Parathyroid adenoma (tissue), 2 donors: ENCODE measurements around the gene GSG1L.
"Not testable (repeated sequence)": the region's sequence is repeated elsewhere in the genome, so short reads cannot be mapped to it uniquely, and the experiment has no call there.

ENCODE experiments used
- H2AFZ ChIP-seq: fragments of 300-600 bp; sonication (generic); one replicate; pipeline ENCODE4 v1.7.0; 2017; ENCODE audit warnings: antibody characterized with exemption, mild to moderate bottlenecking
- H3K27ac ChIP-seq: fragments of 300-600 bp; sonication (generic); one replicate; pipeline ENCODE4 v1.7.0; 2017
- H3K27me3 ChIP-seq: fragments of 300-600 bp; sonication (generic); one replicate; pipeline ENCODE4 v1.7.0; 2017; ENCODE audit warnings: low read length; ENCODE audit not compliant: control insufficient read depth, insufficient read depth
- H3K36me3 ChIP-seq: fragments of 300-600 bp; sonication (generic); one replicate; pipeline ENCODE4 v1.7.0; 2017; ENCODE audit warnings: low read length; ENCODE audit not compliant: control insufficient read depth, insufficient read depth
- H3K4me1 ChIP-seq: fragments of 300-600 bp; sonication (generic); one replicate; pipeline ENCODE4 v1.7.0; 2017; ENCODE audit warnings: control low read depth
- H3K4me2 ChIP-seq: fragments of 300-600 bp; sonication (generic); one replicate; pipeline ENCODE4 v1.7.0; 2017; ENCODE audit warnings: low read length
- H3K4me3 ChIP-seq: fragments of 300-600 bp; sonication (generic); one replicate; pipeline ENCODE4 v1.7.0; 2017; ENCODE audit warnings: low read depth, low read length
- H3K79me2 ChIP-seq: fragments of 300-600 bp; sonication (generic); one replicate; pipeline ENCODE4 v1.7.0; 2017; ENCODE audit warnings: control low read depth
- H3K9ac ChIP-seq: fragments of 300-600 bp; sonication (generic); one replicate; pipeline ENCODE4 v1.7.0; 2017; ENCODE audit warnings: mild to moderate bottlenecking
- H3K9me3 ChIP-seq: fragments of 300-600 bp; sonication (generic); one replicate; pipeline ENCODE4 v1.7.0; 2017; ENCODE audit warnings: low read length; ENCODE audit not compliant: control insufficient read depth
- CTCF ChIP-seq: fragments of 300-600 bp; sonication (generic); IDR thresholded peaks from one replicate; pipeline ENCODE4 v1.7.0; 2017; ENCODE audit warnings: antibody characterized with exemption, mild to moderate bottlenecking
- donor health status: primary hyperparathyroidism.

The GSG1L gene

DNA sequence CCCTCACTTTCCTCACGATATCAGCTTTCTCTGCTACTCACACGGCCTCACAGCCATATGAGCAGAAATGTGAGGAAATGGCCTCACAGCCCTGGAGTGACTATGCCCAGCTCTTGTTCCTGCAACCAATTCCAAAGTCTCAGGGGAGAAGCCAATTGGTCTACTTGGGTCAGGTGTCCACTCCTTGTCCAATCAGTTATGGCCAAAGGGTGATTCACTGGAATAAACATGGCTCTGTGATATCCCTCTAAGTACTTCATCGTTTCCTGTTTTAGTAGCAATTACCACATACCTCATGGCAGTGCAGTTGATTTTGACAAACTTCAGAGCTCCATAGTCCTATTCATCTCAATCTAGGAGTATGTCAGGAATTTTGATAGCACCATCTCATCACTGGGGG, 318.2 kb downstream of the GSG1L start:
- Histone ChIP-seq H3K27ac (no peak overlapping the region), H2AFZ (no peak overlapping the region), H3K9ac (no peak overlapping the region), H3K27me3 (no peaks in the 10 kb centered on the region), H3K4me1 (no peaks in the 10 kb centered on the region), H3K4me3 (no peak overlapping the region), H3K4me2 (no peak overlapping the region), H3K9me3 (no peaks in the 10 kb centered on the region), H3K79me2 (no peaks in the 10 kb centered on the region), H3K36me3 (no peaks in the 10 kb centered on the region)
- no peak for TF ChIP-seq CTCF

DNA sequence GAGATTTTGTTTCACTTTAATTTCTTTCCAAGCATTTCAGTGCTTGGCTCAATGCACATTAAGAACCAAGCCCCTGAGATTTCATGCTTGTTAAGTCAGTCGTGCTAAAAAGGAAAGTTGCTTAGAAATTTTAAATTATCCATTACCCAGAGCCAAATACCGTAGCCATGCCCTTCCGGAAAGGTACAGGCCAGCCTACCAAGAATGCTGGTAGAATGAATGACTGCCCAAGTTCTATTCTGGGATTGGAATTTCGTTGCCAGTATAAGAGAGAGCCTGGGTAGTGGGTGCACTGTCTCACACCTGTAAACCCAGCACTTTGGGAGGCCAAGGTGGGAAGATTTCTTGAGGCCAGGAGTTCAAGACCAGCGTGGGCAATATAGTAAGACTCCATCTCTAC, 319.6 kb downstream of the GSG1L start:
- Histone ChIP-seq H3K27me3 (no peaks in the 10 kb centered on the region), H3K9me3 (no peaks in the 10 kb centered on the region), H3K4me2 (no peak overlapping the region), H3K36me3 (no peaks in the 10 kb centered on the region), H3K4me3 (no peak overlapping the region), H3K27ac (no peak overlapping the region), H3K79me2 (no peaks in the 10 kb centered on the region), H3K4me1 (peaks cover under 1% of the 10 kb centered on the region), H2AFZ (no peak overlapping the region), H3K9ac (no peak overlapping the region)
- no peak for TF ChIP-seq CTCF

DNA sequence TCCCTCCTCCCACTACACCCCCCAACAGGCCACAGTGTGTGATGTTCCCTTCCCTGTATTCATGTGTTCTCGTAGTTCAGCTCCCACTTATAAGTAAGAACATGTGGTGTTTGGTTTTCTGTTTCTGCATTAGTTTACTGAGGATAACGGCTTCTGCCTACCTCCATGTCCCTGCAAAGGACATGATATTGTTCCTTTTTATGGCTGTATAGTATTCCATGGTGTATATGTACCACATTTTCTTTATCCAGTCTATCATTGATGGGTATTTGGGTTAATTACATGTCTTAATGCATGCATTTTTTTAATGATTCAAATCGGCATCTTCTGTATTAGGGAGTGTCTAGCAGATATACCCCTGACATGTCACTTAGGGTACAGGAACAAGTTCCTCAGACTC, 320.5 kb downstream of the GSG1L start:
- H3K79me2 ChIP-seq, H3K4me2 ChIP-seq, H3K27ac ChIP-seq, H3K9me3 ChIP-seq, H3K36me3 ChIP-seq, H3K4me1 ChIP-seq, H3K4me3 ChIP-seq, H3K27me3 ChIP-seq, H3K9ac ChIP-seq, H2AFZ ChIP-seq: not testable (repeated sequence)

DNA sequence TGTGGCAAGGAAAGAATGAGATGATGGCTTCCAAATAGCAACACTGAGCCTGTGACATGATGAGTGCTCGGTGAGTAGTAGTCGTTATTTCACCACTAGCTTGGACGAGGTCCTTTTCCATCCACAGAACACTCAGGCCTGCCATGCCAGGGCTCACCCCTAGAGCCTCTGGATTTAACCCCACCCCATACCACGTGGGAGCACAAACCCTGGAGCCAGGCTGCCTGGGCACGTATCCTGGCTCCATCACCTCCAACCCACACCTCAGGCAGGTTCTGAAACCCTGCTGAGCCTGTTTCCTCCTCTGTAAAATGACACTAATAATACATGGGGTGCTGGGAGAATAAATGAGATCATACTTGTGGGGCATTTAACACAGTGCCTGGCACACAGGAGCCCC, 321.2 kb downstream of the GSG1L start:
- no peak overlapping the region for H3K9ac ChIP-seq
- H3K79me2 ChIP-seq = no peaks in the 10 kb centered on the region
- no peak for TF ChIP-seq CTCF
- H3K36me3 ChIP-seq = no peaks in the 10 kb centered on the region
- no peak overlapping the region for H3K4me3 ChIP-seq
- peaks cover 16% of the 10 kb centered on the region for H3K4me1 ChIP-seq
- H3K27me3 ChIP-seq = no peaks in the 10 kb centered on the region
- H3K4me2 ChIP-seq = no peak overlapping the region
- no peaks in the 10 kb centered on the region for H3K9me3 ChIP-seq
- H2AFZ ChIP-seq = no peak overlapping the region
- H3K27ac ChIP-seq = no peak overlapping the region

GRCh38 chr16:27740496-27741201, 322.9 kb downstream of the GSG1L start:
- H3K4me1 ChIP-seq = peaks cover 17% of the 10 kb centered on the region
- no peaks in the 10 kb centered on the region for H3K9me3 ChIP-seq
- H2AFZ ChIP-seq = no peak overlapping the region
- no peak overlapping the region for H3K4me2 ChIP-seq
- no peaks in the 10 kb centered on the region for H3K79me2 ChIP-seq
- TF ChIP-seq CTCF = no peak
- H3K36me3 ChIP-seq = no peaks in the 10 kb centered on the region
- H3K27me3 ChIP-seq = no peaks in the 10 kb centered on the region
- H3K4me3 ChIP-seq = no peak overlapping the region
- no peak overlapping the region for H3K27ac ChIP-seq
- H3K9ac ChIP-seq = no peak overlapping the region
